ENCODE results near the gene POTEI.
"Not testable (repeated sequence)": the region's sequence is repeated elsewhere in the genome, so short reads cannot be mapped to it uniquely, and the experiment has no call there.

GRCh38 chr2:130520992-130521391 is 11.9 kb upstream of the POTEI start, which contains the start of gene CFC1B:
- not testable (repeated sequence) for TF ChIP-seq CTCF, POLR2A, EP300 (IDR thresholded peaks at IDR 0.05)
